T1000 (cell line): ENCODE measurements around the gene ZNF708.
"Not testable (repeated sequence)": the region's sequence is repeated elsewhere in the genome, so short reads cannot be mapped to it uniquely, and the experiment has no call there.

Experiments
- DNase-seq: peaks from one replicate; lab custom pipeline; 2025; ENCODE audit warnings: mixed read lengths; lab: John Stamatoyannopoulos, UW

The ZNF708 gene

GRCh38 chr19:21328885-21329605, at the start of gene ZNF708:
Gene ZNF708, minus strand, starts transcription at chr19:21329410. Its CDS starts 198 bp downstream, at chr19:21329212.
- peak; percentile 61 for DNase-seq

GRCh38 chr19:21362291-21362690, 33.1 kb upstream of the ZNF708 start:
- DNase-seq, result no peak

- peak; percentile 79 for DNase-seq
Observed at GRCh38 chr19:21358768-21359451, 29.7 kb upstream of the ZNF708 start, which contains the start of gene ZNF738. Gene ZNF738, plus strand, starts transcription at chr19:21359000. Its CDS starts 141 bp downstream, at chr19:21359141.

GRCh38 chr19:21352830-21353229, 23.6 kb upstream of the ZNF708 start:
- DNase-seq, result no peak

- not testable (repeated sequence) for DNase-seq
Observed at GRCh38 chr19:21344841-21345240, 15.6 kb upstream of the ZNF708 start.

GRCh38 chr19:21335721-21336120, 6.5 kb upstream of the ZNF708 start:
- no peak for DNase-seq

- no peak for DNase-seq
Observed at GRCh38 chr19:21328406-21328805, 804 bp downstream of the ZNF708 start.

GRCh38 chr19:21326169-21326568, 3.0 kb downstream of the ZNF708 start:
- no peak for DNase-seq

GRCh38 chr19:21323000-21323399, 6.2 kb downstream of the ZNF708 start:
- no peak for DNase-seq

GRCh38 chr19:21322528-21322927, 6.7 kb downstream of the ZNF708 start:
- no peak for DNase-seq

- no peak for DNase-seq
Observed at GRCh38 chr19:21321996-21322395, 7.2 kb downstream of the ZNF708 start.

GRCh38 chr19:21321134-21321533, 8.1 kb downstream of the ZNF708 start:
- DNase-seq, result no peak

GRCh38 chr19:21317821-21318220, 11.4 kb downstream of the ZNF708 start:
- no peak for DNase-seq

- no peak for DNase-seq
Observed at GRCh38 chr19:21314676-21315075, 14.5 kb downstream of the ZNF708 start.

- DNase-seq, result not testable (repeated sequence)
Observed at GRCh38 chr19:21312807-21313206, 16.4 kb downstream of the ZNF708 start.

GRCh38 chr19:21308773-21309172, 20.4 kb downstream of the ZNF708 start:
- no peak for DNase-seq

- not testable (repeated sequence) for DNase-seq
Observed at GRCh38 chr19:21306881-21307479, 22.2 kb downstream of the ZNF708 start.

GRCh38 chr19:21293768-21294167, 35.4 kb downstream of the ZNF708 start:
- DNase-seq, result not testable (repeated sequence)

GRCh38 chr19:21269813-21270212, 59.4 kb downstream of the ZNF708 start:
- no peak for DNase-seq

GRCh38 chr19:21264891-21265290, 64.3 kb downstream of the ZNF708 start:
- no peak for DNase-seq

GRCh38 chr19:21264416-21264815, 64.8 kb downstream of the ZNF708 start:
- no peak for DNase-seq

GRCh38 chr19:21260848-21261381, 68.3 kb downstream of the ZNF708 start:
- not testable (repeated sequence) for DNase-seq
